Activated naive CD4-positive, alpha-beta T cell treated with anti-CD3 and anti-CD28 coated beads, Interleukin-2, amount 50 U/mL, for 16 hours (primary cell): ENCODE data around the gene OSCAR.
"Not testable (repeated sequence)": the region's sequence is repeated elsewhere in the genome, so short reads cannot be mapped to it uniquely, and the experiment has no call there.

ENCODE experiments used
- DNase-seq: peaks from one replicate; pipeline ENCODE4 v3.0.0-alpha.2; 2020

The OSCAR gene

DNA sequence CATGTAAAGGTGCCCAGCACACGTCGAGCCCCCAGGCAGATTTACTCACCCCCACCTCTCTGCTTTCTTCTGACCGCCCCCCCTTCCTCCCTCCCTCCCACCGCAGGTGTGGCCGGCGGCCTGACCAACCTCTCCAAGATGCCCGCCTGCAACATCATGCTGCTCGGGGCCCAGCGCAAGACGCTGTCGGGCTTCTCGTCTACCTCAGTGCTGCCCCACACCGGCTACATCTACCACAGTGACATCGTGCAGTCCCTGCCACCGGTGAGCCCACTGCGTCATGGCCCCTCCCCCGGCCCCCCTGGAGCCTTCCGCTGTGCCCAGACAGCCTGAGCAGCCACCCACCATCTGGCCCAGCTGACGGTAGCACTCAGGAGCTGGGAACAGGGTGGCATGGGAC is 23.8 kb upstream of the OSCAR start:
- DNase-seq, result no peak

DNA sequence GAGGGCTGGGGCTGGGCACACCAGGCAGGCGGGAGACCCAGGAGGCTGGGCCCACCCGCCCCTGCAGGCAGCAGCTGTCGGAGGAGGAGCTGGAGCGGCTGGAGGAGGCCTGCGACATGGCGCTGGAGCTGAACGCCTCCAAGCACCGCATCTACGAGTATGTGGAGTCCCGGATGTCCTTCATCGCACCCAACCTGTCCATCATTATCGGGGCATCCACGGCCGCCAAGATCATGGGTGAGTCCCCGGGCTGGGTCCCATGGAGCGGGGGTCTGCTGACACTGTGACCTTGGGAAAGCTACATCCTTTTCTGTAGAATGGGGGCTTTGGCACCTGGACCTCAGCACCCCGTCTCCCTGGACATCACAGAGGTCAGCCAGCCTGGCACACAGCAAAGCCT is 23.1 kb upstream of the OSCAR start:
- DNase-seq, result no peak

DNA sequence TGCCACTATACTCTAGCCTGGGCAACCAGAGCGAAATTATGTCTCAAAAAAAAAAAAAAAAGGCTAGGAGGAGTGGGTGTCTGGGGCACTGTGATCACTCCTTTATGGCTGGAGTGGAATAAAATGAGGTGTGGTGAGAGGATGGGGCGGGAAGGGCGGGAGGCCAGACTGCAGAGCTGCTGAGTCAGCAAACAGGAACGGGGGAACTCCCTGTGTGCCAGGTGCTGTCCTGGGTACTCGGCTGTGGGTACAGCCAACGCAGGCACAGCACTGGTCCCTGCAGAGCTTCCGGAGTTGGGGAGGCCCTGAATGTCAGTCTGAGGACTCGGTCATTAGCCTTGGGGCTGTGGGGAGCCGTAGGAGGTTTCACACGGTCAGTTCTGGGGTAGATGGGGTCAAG is 20.7 kb upstream of the OSCAR start:
- DNase-seq, result no peak

GRCh38 chr19:54115109-54116063 is 14.8 kb upstream of the OSCAR start, which contains the start of the genes PRPF31 and TFPT:
PRPF31 (plus strand) TSS chr19:54115754; CDS start chr19:54118279, 2,525 bp downstream.
TFPT (minus strand) TSS chr19:54115657; CDS start chr19:54115269, 388 bp downstream.
- DNase-seq, result peak; percentile 95

GRCh38 chr19:54114340-54115108 is 13.9 kb upstream of the OSCAR start:
- DNase-seq, result peak; percentile 33

DNA sequence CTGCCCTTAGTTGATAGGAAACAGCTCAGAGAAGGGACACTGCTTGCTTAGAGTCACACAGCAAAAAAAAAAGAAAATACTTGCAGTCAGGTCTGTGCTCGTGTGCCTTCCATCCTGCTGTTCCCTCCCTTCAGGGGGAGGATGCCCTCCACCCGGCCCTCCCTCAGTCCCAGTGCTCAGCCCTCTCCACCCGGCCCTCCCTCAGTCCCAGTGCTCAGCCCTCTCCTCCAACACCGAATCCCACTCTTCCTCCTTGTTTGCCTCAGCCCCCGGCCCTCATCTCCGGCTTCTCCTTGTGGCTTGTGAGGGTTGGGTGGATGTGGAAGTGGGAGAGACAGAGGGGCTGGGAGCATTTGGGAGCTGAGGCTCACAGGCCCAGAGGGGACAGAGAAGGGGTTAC is 9.0 kb upstream of the OSCAR start:
- DNase-seq, result no peak

DNA sequence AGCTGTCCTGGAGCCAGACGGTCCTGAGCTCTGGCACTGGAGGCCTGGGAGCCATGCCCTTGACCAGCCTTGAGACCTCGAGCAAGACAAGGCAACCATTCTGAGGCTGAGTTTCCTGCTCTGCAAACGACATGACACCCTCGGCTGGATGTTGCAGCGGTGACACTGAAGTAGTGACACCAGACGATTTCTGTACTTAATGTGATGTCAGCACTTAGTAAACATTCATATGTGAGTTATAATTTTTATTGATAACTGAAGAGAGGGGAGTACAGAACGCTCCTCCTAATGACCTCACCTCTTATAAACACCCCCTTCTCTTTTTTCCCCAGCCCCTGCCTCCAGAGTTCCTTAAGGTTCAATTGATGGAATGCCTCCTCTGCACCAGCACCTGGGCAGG is 7.9 kb upstream of the OSCAR start:
- no peak for DNase-seq

DNA sequence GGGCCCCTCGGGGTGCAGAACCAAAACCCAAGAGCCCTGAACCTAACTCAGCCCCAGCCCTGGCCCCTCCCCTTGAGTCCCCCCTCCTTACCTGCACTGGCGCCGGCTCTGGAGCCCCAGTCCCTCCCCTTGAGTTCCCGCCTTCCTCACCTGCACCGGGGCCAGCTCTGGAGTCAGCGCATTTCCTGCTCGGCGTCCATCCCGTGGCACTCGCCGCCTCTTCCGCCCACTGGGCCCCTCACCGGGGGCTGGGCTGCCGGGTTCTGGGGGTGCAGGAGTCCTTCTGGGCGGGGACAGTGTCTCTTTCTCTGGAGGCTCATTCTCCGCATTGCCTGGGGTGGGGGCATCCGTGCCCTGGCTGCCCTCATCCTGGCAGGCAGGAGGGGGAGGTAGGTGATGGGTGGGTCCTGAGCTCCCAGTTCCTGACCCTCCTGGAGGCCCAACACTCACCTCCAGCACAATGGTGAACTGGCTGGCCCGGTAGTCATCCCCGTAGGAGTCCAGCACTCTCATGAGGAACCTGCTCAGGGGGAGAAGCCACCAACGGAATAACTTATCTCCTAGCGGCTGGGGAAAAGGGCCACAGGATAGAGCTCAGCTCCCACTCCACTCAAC is 7.4 kb upstream of the OSCAR start:
- no peak for DNase-seq

- no peak for DNase-seq
Observed at GRCh38 chr19:54106716-54107115, 6.1 kb upstream of the OSCAR start.

GRCh38 chr19:54105796-54106195 is 5.2 kb upstream of the OSCAR start:
- DNase-seq, result no peak

DNA sequence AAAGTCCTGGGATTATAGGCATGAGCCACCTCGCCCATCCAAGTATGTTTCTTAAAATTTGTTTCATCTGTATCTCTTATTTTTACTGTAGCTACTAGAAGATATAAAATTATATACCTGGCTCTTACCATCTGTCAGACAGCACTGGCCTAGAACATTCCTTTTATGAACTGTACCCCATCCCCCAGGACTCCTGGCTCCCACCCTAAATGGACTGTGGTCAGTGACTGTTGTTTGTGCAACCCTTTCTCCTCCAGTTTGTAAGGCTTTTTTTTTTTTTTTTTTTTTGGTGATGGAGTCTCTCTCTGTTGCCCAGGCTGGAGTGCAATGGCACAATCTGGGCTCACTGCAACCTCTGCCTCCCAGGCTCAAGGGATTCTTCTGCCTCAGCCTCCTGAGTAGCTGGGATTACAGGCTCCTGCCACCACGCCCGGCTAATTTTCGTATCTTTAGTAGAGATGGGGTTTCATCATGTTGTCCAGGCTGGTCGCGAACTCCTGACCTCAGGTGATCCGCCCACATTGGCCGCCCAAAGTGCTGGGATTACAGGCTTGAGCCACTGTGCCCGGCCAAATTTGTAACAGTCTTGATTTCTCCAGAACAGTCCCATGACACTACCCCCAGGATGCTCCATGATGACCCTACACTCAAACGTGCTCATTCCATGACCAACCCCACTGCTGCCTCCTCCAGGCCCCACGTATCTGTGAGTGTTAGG is 4.6 kb upstream of the OSCAR start:
- no peak for DNase-seq

DNA sequence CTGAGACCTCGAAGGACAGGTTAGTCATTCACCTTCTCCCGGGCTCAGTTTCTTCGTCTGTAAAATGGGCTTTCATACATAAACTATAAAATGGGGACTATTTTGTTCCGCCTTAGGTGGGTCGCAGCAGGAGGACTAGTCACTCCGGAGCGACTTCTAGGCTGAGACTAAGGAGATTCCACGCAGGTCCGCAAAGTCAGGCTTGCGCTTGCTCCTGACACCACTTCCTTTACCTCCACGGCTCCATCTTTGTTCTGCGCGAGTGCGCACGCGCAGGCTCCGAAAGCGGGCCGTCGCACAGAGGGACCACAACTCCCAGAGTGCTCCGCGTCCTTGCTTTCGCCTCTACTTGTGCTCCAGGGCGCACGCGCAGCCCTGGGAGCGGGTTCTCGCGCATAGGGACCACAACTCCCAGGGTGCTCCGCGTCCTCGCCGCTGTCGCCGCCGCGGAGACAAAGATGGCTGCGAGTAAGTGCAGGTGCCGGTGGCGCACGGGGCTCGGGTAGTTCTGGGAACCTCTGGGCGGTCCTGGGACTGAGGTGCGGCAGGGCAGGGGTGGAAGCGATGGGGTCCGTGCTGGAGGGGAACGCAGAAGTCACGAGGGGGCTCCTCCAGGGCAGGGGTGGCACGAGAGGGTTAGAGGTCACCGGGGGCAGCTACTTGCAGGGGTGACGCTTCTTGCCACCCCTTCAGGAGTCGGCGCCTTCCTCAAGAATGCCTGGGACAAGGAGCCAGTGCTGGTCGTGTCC is 2.0 kb upstream of the OSCAR start, which contains the start of gene NDUFA3:
TSS of gene NDUFA3 (plus strand) at position 435 of the 749 bp plus-strand sequence. CDS start at position 459, 24 bp downstream.
- DNase-seq, result peak; percentile 97

DNA sequence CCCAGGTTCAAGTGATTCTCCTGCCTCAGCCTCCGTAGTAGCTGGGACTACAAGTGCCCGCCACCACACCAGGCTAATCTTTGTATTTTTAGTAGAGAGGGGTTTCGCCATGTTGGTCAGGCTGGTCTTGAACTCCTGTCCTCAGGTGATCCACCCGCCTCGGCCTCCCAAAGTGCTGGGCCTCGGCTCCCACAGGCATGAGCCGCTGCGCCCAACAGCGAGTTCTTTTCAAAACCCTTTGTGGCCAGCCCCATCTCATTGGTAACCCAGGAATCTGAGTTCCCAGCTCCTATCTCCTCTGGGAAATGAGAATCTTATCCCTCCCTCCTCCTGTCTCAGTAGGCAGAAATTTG is 724 bp downstream of the OSCAR start:
- not testable (repeated sequence) for DNase-seq

DNA sequence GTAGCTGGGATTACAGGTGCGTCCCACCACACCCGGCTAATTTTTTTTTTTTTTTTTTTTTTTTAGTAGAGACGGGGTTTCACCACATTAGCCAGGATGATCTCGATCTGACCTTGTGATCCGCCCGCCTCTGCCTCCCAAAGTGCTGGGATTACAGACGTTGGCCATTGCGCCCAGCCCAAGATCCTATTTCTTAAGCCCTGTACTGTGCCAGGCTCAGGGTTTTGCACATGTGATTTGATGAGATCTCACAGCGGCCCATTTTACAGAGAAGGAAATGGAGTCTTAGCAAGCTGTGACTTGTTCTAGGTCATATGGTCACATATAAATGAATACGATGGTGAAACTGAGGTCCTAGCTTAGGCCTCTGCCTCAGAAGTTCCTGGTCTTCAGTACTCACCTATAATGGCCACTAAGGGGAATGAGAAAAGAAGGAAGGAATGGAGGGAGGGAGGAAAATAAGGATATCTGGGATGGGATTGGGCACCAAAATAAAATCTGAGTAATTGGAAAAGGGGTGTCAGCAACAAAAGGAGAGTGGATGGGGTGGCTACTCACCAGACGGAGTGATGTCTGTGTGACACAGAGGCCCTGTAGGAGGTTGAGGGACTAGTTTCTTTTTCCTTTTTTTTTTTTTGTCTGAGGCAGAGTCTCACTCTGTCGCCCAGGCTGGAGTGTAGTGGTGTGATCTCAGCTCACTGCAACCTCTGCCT is 1.3 kb downstream of the OSCAR start:
- DNase-seq, result no peak

DNA sequence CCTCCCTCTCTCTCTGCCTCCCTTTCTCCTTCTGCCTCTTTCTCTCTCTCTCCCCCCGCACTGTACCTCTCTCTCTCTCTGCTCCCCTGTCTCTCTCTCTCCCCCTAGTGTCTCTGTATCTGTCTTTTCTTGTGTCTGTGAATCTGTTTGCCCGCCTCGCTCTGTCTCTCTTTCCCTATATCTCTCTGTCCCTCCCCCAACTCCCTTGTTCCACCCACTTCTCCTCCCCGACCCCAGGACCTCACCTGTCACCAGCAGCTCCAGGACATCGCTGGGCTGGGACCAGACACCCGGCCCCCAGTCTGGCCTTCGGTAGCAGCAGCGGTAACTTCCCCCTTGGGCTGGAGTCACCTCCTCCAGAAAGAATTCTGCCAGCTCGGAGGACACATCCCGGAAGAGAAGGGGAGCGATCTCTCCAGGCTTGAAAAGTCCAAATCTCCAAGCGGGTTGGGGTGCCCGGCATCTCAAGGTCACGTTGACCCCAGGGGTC is 3.9 kb downstream of the OSCAR start:
- DNase-seq, result no peak

DNA sequence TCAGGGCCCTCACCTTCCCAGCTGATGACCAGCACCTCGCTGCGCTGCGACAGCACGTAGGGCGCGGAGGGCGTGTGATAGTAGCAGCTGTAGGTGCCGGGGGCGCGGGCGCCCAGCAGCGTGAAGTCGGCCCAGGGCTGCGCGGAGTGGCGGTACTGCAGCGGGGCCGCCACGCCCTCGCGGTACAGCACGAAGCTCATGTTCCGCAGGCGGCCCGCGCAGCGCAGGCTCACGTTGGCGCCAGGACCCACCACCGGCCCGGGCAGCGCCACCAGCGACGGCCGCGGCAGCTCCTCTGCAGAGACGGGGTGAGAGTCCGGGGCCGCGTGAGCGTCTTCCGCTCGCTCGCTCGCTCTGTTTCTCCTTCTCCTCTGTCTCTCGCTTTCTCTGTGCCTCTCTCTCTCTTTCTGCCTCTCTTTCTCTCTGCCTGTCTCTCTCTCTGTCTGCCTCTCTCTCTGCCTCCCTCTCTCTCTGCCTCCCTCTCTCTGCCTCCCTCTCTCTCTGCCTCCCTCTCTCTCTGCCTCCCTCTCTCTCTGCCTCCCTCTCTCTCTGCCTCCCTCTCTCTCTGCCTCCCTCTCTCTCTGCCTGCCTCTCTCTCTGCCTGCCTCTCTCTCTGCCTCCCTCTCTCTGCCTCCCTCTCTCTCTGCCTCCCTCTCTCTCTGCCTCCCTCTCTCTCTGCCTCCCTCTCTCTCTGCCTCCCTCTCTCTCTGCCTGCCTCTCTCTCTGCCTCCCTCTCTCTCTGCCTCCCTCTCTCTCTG is 4.6 kb downstream of the OSCAR start:
- peak; percentile 64 for DNase-seq

- DNase-seq, result no peak
Observed at GRCh38 chr19:54095136-54095858, 5.3 kb downstream of the OSCAR start.

DNA sequence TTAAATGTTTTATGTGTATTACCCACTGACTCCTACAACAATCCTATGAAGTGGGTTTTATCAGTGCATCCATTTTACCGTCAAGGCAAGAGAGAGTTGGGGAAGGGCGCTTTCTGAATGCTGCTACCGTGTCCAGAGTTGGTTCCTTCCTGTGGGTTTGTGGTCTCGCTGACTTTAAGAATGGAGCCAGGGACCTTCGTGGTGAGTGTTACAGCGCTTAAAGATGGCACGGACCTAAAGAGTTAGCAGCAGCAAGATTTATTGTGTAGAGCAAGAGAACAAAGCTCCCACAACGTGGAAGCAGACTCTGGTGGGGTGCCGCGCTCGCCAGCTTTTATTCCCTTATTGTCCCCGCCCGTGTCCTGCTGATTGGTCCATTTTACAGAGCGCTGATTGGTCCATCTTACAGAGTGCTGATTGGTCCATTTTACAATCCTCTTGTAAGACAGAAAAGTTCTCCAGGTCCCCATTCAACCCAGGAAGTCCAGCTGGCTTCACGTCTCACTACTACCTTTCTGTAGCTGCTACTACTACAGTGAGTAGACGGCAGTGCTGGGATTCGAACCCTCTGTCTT is 6.1 kb downstream of the OSCAR start:
- DNase-seq, result no peak

DNA sequence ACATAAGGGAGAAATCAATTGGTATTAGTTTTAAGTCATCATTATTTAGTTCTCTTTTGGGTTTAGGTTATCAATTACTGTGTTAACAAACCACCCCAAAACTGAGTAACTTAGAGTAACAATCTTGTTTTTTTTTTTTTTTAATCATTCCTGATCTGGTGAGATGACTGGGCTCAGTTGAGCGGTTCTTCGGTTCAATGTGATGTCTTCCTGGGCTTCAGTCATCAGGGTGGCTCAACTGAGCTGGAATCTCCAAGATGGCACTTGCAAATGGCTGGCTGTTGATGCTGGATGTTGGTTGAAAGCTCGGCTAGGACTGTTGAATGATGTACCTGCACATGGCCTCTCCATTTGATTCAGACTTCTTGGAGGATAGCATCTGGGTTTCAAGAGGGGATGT is 16.2 kb downstream of the OSCAR start:
- no peak for DNase-seq
